SU-DHL-6 (cell line): ENCODE data around the gene FAM98C.

Source experiments
- CTCF ChIP-seq: fragments of 200-600 bp; sonication (generic); IDR thresholded peaks from one replicate; pipeline ENCODE4 v1.5.1; 2017; ENCODE audit warnings: antibody characterized with exemption, mild to moderate bottlenecking, low read length, moderate library complexity; ENCODE audit not compliant: insufficient read depth, poor library complexity, severe bottlenecking
- EZH2phosphoT487 ChIP-seq: fragments of 200-600 bp; sonication (generic), shearing (Covaris generic); conservative IDR thresholded peaks from 2 replicates; pipeline ENCODE4 v1.6.1; 2018; ENCODE audit warnings: mild to moderate bottlenecking, antibody characterized with exemption, low read length, moderate library complexity, mixed read lengths

GRCh38 chr19:38451036-38451435, 48.1 kb downstream of the FAM98C start:
- no peak for TF ChIP-seq CTCF
- no peak for TF ChIP-seq EZH2phosphoT487
